ENCODE measurements around the gene MERTK.
"Not testable (repeated sequence)": the region's sequence is repeated elsewhere in the genome, so short reads cannot be mapped to it uniquely, and the experiment has no call there.

The MERTK gene

GRCh38 chr2:112062894-112063293, 164.5 kb downstream of the MERTK start:
- in situ Hi-C loops (cut with MboI; ENCODE audit: low sequenced_read_pairs), result no loop called here

DNA sequence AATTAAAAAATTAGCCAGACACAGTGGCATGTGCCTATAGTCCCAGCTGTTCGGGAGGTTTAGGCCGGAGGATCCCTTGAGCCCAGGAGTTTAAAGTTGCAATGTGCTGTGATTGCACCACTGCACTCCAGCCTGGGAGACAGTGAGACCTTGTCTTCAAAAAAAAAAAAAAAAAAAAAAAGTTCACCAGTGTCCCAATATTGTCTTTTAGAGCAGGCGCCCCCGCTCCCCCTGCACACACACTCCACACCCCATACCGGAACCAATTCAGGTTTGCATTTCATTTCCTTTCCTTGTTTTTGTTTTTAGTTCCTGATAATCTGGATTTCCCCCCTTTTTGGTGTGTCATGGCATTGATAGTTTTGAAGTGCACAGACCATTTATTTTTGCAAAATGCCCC, 167.1 kb downstream of the MERTK start:
- in situ Hi-C loops (cut with MboI; ENCODE audit: low sequenced_read_pairs), result no loop called here

DNA sequence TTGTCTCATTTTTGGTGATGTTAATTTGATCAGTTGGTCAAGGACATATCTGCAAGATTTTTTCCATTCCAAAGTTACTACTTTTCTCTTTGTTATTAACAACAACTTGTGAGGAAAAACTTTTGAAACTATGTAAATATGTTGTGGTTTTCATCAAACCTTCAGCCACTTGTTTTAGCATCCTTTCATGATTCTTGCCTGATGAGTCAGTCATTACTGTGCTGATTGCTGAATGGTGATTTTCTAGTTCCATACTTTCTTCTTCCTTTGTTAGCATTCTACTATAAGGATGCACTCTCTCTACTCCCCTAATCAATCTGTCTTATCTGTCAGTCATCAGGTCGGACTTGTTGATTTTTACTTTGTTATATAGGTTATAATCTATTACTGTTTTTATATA, 167.6 kb downstream of the MERTK start:
- in situ Hi-C loops (cut with MboI; ENCODE audit: low sequenced_read_pairs), result no loop called here

DNA sequence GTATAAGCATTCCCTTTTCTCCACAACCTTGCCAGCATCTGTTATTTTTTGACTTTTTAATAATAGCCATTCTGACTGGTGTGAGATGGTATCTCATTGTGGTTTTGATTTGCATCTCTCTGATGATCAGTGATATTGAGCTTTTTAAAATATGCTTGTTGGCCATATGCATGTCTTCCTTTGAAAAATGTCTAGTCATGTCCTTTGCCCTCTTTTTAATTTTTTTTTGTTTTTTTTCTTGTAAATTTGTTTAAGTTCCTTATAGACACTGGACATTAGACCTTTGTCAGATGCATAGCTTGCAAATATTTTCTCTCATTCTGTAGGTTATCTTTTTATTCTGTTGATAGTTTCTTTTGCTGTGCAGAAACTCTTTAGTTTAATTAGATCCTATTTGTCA, 171.4 kb downstream of the MERTK start:
- in situ Hi-C loops (cut with MboI; ENCODE audit: low sequenced_read_pairs), result not testable (repeated sequence)

DNA sequence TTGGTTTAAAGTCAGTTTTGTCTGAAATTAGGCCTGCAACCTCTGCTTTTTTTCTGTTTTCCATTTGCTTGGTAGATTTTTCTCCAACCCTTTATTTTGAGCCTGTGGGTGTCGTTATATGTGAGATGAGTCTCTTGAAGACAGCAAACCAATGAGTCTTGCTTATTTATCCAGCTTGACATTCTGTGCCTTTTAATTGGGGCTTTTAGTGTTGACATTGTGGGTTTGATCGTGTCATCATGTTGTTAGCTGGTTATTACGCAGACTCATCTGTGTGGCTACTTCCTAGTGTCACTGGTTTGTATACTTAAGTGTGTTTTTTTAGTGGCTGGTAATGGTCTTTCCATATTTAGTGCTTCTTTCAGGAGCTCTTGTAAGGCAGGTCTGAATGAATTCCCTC, 175.5 kb downstream of the MERTK start:
- in situ Hi-C loops (cut with MboI; ENCODE audit: low sequenced_read_pairs), result no loop called here

- in situ Hi-C loops (cut with MboI; ENCODE audit: low sequenced_read_pairs), result no loop called here
Observed at GRCh38 chr2:112074506-112074905, 176.1 kb downstream of the MERTK start.

- in situ Hi-C loops (cut with MboI; ENCODE audit: low sequenced_read_pairs), result no loop called here
Observed at GRCh38 chr2:112075490-112076260, 177.3 kb downstream of the MERTK start.

DNA sequence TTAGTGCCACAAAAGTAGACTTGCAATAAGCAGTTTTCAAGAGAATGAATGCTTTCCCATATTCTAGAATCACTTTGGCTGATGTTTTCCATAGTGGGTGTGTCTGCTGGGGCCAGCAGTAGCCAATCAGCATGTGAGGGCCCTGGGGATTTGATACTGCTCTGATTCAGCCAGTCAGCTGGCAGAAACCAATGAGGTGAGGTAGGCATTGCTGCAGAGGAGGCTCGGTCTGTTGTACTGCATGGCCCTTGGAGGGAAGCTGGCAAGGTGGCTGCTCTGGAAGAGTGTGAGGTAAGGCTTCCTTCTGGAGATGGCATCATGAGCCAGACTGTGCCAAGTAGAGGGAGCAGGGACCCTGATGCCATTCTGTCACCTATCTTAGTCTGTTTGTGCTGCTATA, 179.4 kb downstream of the MERTK start:
- in situ Hi-C loops (cut with MboI; ENCODE audit: low sequenced_read_pairs), result no loop called here
